Upper lobe of left lung (tissue), 6 donors: ENCODE measurements around the gene CTNNBIP1. TPM values are rescaled to one million over a fixed set of nuclear protein-coding genes. Genes with fewer than 3 reads are reported as not detected.
A peak's percentile ranks its signal among the peaks of the same experiment; 100 is the strongest.

Source experiments
- ATAC-seq, 2 donors: fragments of 200-7000 bp; cut with Tn5 transposase; one replicate each; pipeline ENCODE4 v1.9.1; 2022; ENCODE audit warnings: mild to moderate bottlenecking in 2 of 2, moderate library complexity in 2 of 2; ENCODE audit not compliant: low FRiP score in 2 of 2
- DNase-seq, 2 donors: peaks; one replicate each; pipeline ENCODE4 v3.0.0-alpha.2; 2019 to 2020
- H3K27ac ChIP-seq, 4 donors: fragments of 200-600 bp; sonication (generic); one replicate each; pipeline ENCODE4 v1.5.1; 2016 to 2019
- H3K27me3 ChIP-seq, 4 donors: fragments of 200-600 bp; sonication (generic); one replicate each; pipeline ENCODE4 v1.5.1; 2017 to 2019
- H3K36me3 ChIP-seq, 4 donors: fragments of 200-600 bp; sonication (generic); one replicate each; pipeline ENCODE4 v1.5.1; 2016 to 2019
- H3K4me1 ChIP-seq, 4 donors: fragments of 200-600 bp; sonication (generic); one replicate each; pipeline ENCODE4 v1.5.1; 2018 to 2019
- H3K4me3 ChIP-seq, 4 donors: fragments of 200-600 bp; sonication (generic); one replicate each; pipeline ENCODE4 v1.5.1; 2017 to 2019; ENCODE audit warnings: mild to moderate bottlenecking in 2 of 4, moderate library complexity in 1 of 4
- H3K9me3 ChIP-seq, 4 donors: fragments of 200-600 bp; sonication (generic); one replicate each; pipeline ENCODE4 v1.5.1; 2018 to 2019
- CTCF ChIP-seq, 6 experiments: fragments of 450-650 bp in 4 of 6; fragments of 200-600 bp in 2 of 6; sonication (generic) in 2 of 6; IDR thresholded peaks; one replicate each; pipeline ENCODE4 v1.5.1; 2016 to 2019; ENCODE audit warnings: antibody characterized with exemption in 6 of 6
- EP300 ChIP-seq, 4 donors: sonication (generic); formaldehyde crosslinking; IDR thresholded peaks; one replicate each; pipeline ENCODE4 v1.5.1; 2017; ENCODE audit warnings: antibody characterized with exemption in 4 of 4, control low read depth in 2 of 4
- POLR2A ChIP-seq, 4 donors: fragments of 450-650 bp; IDR thresholded peaks; one replicate each; pipeline ENCODE4 v1.5.1; 2016 to 2017; ENCODE audit warnings: antibody characterized with exemption in 4 of 4, mild to moderate bottlenecking in 2 of 4
- POLR2AphosphoS5 ChIP-seq, 2 donors: sonication (generic); formaldehyde crosslinking; IDR thresholded peaks; one replicate each; pipeline ENCODE4 v1.5.1; 2017; ENCODE audit warnings: antibody characterized with exemption in 2 of 2
- WGBS, 2 donors: methylation state at CpG; one replicate each; pipeline ENCODE4 v1.1.5; 2017 to 2018; 5-methylcytosine and 5-hydroxymethylcytosine counted together
- total RNA-seq, 6 donors: library from RNA; depleted of rRNA in 4 of 6; stranded (reverse); fragments of >200 nt in 4 of 6; gene quantifications; one replicate each; pipeline versions ENCODE4 v1.1.0 to v1.2.1, GENCODE V29; 2016 to 2021
- donor health status: DM: no; HTN: no; CAD: no; lungs with moderate emphysema.
- donor health status: DM: no; HTN: yes; CAD: no; lungs with severe emphysema.

The CTNNBIP1 gene
- total RNA-seq, 6 donors from 2014 or later = 39.8 to 85.8 (median 73.1) TPM

- WGBS, 2 donors = 73 to 81% methylated on average over 11 to 12 of the region's 12 CpGs
- no peak for ATAC-seq
- Histone ChIP-seq H3K4me1 (peaks cover 15 to 32% (median 21%) of the 10 kb centered on the region in 4 donors), H3K27ac (peak overlapping the region; percentile 28 to 88 (median 36)), H3K4me3 (no peak overlapping the region), H3K36me3 (no peaks in the 10 kb centered on the region), H3K27me3 (no peaks in the 10 kb centered on the region), H3K9me3 (no peaks in the 10 kb centered on the region)
- TF ChIP-seq POLR2A (IDR thresholded peaks at IDR 0.05) (no peak), CTCF (IDR thresholded peaks at IDR 0.05) (no peak), EP300 (IDR thresholded peaks at IDR 0.05) (no peak), POLR2AphosphoS5 (IDR thresholded peaks at IDR 0.05) (no peak)
- DNase-seq = no peak
Observed at GRCh38 chr1:9912264-9912936, 2.3 kb upstream of the CTNNBIP1 start.

- WGBS, 2 donors = 0% methylated on average over 12 to 34 of the region's 45 CpGs
- H3K27ac ChIP-seq = peak overlapping the region; percentile 88 to 97 (median 93)
- peak overlapping the region; percentile 52 to 67 (median 60) for H3K4me3 ChIP-seq
- DNase-seq (peak; percentile 100), ATAC-seq (peak; percentile 98 to 99)
- no peaks in the 10 kb centered on the region for H3K9me3 ChIP-seq
- H3K36me3 ChIP-seq = no peaks in the 10 kb centered on the region
- TF ChIP-seq EP300 (IDR thresholded peaks at IDR 0.05) = peak in 1 of 4 donors; percentile 43
- TF ChIP-seq POLR2AphosphoS5 (IDR thresholded peaks at IDR 0.05) = peak; percentile 72 to 88
- TF ChIP-seq POLR2A (IDR thresholded peaks at IDR 0.05) = peak; percentile 8 to 92 (median 90)
- TF ChIP-seq CTCF (IDR thresholded peaks at IDR 0.05) = peak in 1 of 6 experiments; percentile 26
- H3K27me3 ChIP-seq = no peaks in the 10 kb centered on the region
- H3K4me1 ChIP-seq = peaks cover 17 to 37% (median 26%) of the 10 kb centered on the region in 4 donors
Observed at GRCh38 chr1:9910423-9911178, 532 bp upstream of the CTNNBIP1 start.

- peak overlapping the region; percentile 80 to 93 (median 91) for H3K4me3 ChIP-seq
- H3K36me3 ChIP-seq = no peaks in the 10 kb centered on the region
- H3K4me1 ChIP-seq = peaks cover 17 to 37% (median 26%) of the 10 kb centered on the region in 4 donors
- H3K27me3 ChIP-seq = no peaks in the 10 kb centered on the region
- WGBS, 2 donors = 1 to 2% methylated on average over 20 to 28 of the region's 47 CpGs
- peak overlapping the region; percentile 87 to 92 (median 88) for H3K27ac ChIP-seq
- H3K9me3 ChIP-seq = no peaks in the 10 kb centered on the region
- DNase-seq = peak in 1 of 2 donors; percentile 49
- no peak for ATAC-seq
- no peak for TF ChIP-seq CTCF (IDR thresholded peaks at IDR 0.05)
Observed at GRCh38 chr1:9909234-9910046, 629 bp downstream of the CTNNBIP1 start.

GRCh38 chr1:9908871-9909233 is 1.2 kb downstream of the CTNNBIP1 start:
- peak overlapping the region; percentile 87 to 92 (median 88) for H3K27ac ChIP-seq
- H3K4me1 ChIP-seq = peaks cover 17 to 37% (median 26%) of the 10 kb centered on the region in 4 donors
- peak overlapping the region in 3 of 4 donors; percentile 90 to 93 (median 92) for H3K4me3 ChIP-seq
- H3K9me3 ChIP-seq = no peaks in the 10 kb centered on the region
- no peak for TF ChIP-seq POLR2AphosphoS5 (IDR thresholded peaks at IDR 0.05)
- TF ChIP-seq POLR2A (IDR thresholded peaks at IDR 0.05) = no peak
- no peak for TF ChIP-seq CTCF (IDR thresholded peaks at IDR 0.05)
- TF ChIP-seq EP300 (IDR thresholded peaks at IDR 0.05) = no peak
- WGBS, 2 donors = 56 to 59% methylated on average over 4 of the region's 4 CpGs
- H3K27me3 ChIP-seq = no peaks in the 10 kb centered on the region
- DNase-seq (no peak), ATAC-seq (no peak)
- H3K36me3 ChIP-seq = no peaks in the 10 kb centered on the region
